ENCODE data around the gene PCSK6. TPM values are rescaled to one million over a fixed set of nuclear protein-coding genes. Genes with fewer than 3 reads are reported as not detected.
A peak's percentile ranks its signal among the peaks of the same experiment; 100 is the strongest.

PCSK6 gene
- total RNA-seq, 1 donor from 2014 or later: 8.4 TPM

DNA sequence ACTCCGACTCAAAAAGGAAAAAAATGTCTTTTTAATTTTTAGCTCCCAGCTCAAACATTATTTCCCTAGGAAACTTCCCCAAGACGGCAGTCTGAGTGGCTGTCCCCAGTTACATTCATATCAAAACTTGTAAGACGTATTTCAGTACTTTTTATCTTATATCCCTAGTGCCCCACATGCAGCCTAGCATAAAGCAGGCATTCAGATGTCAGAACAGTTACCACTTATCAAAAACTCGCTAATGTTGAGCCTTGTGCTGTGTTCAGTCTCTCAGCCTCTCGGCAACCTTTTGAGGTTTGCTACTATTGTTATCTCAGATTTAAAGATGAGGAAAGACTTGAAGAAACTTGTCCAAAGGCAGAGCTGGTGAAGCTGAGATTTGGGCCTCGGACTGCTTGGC, 205.6 kb downstream of the PCSK6 start:
- Histone ChIP-seq H3K4me3 (ENCODE audit: low read depth, low read length) (no peak overlapping the region), H3K36me3 (ENCODE audit: control insufficient read depth, insufficient read depth, low read length) (peaks cover 1% of the 10 kb centered on the region), H3K27me3 (ENCODE audit: control insufficient read depth, insufficient read depth, low read length) (no peaks in the 10 kb centered on the region)
- DNase-seq (ENCODE audit: low read depth): no peak
- TF ChIP-seq, protein P1, sequence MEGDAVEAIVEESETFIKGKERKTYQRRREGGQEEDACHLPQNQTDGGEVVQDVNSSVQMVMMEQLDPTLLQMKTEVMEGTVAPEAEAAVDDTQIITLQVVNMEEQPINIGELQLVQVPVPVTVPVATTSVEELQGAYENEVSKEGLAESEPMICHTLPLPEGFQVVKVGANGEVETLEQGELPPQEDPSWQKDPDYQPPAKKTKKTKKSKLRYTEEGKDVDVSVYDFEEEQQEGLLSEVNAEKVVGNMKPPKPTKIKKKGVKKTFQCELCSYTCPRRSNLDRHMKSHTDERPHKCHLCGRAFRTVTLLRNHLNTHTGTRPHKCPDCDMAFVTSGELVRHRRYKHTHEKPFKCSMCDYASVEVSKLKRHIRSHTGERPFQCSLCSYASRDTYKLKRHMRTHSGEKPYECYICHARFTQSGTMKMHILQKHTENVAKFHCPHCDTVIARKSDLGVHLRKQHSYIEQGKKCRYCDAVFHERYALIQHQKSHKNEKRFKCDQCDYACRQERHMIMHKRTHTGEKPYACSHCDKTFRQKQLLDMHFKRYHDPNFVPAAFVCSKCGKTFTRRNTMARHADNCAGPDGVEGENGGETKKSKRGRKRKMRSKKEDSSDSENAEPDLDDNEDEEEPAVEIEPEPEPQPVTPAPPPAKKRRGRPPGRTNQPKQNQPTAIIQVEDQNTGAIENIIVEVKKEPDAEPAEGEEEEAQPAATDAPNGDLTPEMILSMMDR (IDR thresholded peaks at IDR 0.05; ENCODE audit: insufficient read depth, low read length, poor library complexity, severe bottlenecking): no peak

DNA sequence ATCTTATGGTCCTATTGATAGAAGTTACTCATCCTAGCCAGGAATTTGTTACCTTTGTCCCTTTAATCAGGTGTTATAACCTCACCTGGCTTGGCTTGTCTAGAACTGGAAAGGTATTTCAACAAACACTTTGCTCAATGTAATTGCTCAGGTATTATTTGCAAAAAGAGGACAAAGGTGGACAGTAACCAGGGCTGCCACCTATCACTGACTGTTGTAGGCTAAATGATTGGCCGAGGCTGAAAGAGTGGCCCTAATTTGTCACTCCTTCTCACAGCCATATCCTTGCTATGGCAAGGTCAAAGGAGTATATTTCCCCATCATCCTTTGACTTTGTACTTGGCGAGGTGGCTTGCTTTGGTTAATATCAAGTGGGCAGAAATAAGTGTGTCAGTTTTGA, 209.5 kb downstream of the PCSK6 start:
- TF ChIP-seq, protein P1 (IDR thresholded peaks at IDR 0.05; ENCODE audit: insufficient read depth, low read length, poor library complexity, severe bottlenecking): no peak
- H3K36me3 ChIP-seq (ENCODE audit: control insufficient read depth, insufficient read depth, low read length): no peaks in the 10 kb centered on the region
- no peaks in the 10 kb centered on the region for H3K27me3 ChIP-seq (ENCODE audit: control insufficient read depth, insufficient read depth, low read length)
- H3K4me3 ChIP-seq (ENCODE audit: low read depth, low read length): no peak overlapping the region
- DNase-seq (ENCODE audit: low read depth): no peak

DNA sequence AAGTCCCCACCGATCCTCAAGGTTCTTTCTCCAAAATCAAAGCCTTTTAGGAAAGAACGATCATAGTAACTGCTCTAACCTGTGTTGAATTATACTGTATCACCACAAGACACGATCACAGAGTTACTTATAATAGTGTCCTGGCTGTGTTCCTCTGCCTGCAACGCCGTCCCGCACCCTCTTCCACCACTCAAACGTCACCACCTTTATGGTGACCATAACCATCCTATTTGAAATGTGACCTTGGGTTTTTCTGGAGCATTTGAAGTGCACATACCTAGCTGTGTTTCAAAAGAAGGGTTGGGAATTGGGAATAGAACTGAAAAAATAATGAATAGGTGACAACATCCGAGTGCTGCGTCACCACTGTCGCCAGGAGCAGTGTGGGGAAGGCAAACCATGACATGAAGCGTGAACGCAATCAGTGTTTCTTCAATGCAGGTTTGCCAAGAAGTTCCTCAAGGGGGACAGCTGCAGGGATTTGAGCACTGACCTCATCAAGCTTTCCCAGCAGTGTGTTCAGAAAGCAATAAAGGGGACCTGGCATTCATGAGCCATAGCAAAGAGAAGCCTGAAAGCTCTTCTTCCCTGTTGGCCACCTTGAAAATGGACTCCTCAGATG, 211.5 kb downstream of the PCSK6 start:
- Histone ChIP-seq H3K27me3 (ENCODE audit: control insufficient read depth, insufficient read depth, low read length) (no peaks in the 10 kb centered on the region), H3K4me3 (ENCODE audit: low read depth, low read length) (peak overlapping the region; percentile 86), H3K36me3 (ENCODE audit: control insufficient read depth, insufficient read depth, low read length) (peaks cover 2% of the 10 kb centered on the region)
- TF ChIP-seq, protein P1 (IDR thresholded peaks at IDR 0.05; ENCODE audit: insufficient read depth, low read length, poor library complexity, severe bottlenecking): no peak
- no peak for DNase-seq (ENCODE audit: low read depth)

DNA sequence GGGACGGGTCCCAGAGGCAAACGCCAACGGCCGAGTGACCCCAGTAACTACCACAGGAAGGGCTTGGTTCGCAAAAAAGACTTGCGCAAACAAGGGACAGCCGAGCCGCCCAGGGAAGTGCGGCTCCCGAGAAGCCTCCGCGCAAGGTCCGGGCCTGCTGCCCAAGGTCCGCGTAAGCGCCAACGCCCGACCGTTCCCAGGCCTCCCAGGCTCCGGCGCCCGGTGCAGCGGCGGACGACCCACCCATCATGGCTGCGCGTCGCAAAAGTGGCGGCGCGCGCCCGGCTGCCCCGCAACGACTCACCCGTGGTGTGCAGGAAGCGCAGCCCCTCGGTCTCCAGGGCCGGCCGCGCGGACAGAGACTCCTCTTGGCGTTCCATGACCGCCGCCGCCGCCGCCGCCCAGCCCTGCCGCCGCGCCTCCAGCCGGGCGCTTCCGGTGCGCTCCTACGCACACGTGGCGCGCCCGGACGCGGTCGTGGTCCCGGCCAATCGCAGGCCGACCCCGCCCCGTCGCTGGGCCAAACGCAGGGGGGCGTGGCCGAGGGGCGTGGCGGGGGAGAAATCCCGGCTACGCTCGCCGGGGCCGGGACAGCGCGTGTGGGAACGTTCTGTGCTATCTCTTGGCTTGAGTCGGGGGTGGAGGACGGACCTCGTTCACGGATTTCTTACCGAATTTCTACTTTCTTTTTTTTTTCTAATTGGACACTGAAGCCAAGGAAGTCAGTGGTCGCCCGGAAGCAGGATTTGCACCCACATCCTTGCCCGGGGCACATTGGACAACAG, 212.3 kb downstream of the PCSK6 start, which contains the start of gene SELENOS:
SELENOS (minus strand) TSS at position 448 of the 785 bp plus-strand sequence; CDS start at position 380, 68 bp downstream.
- peak within 1 kb of the TSS; percentile 86 for H3K4me3 ChIP-seq (ENCODE audit: low read depth, low read length)
- TF ChIP-seq, protein P1 (IDR thresholded peaks at IDR 0.05; ENCODE audit: insufficient read depth, low read length, poor library complexity, severe bottlenecking): no peak
- H3K36me3 ChIP-seq (ENCODE audit: control insufficient read depth, insufficient read depth, low read length): peaks cover 2% of the 10 kb centered on the region
- H3K27me3 ChIP-seq (ENCODE audit: control insufficient read depth, insufficient read depth, low read length): no peaks in the 10 kb centered on the region
- peak; percentile 37 for DNase-seq (ENCODE audit: low read depth)

DNA sequence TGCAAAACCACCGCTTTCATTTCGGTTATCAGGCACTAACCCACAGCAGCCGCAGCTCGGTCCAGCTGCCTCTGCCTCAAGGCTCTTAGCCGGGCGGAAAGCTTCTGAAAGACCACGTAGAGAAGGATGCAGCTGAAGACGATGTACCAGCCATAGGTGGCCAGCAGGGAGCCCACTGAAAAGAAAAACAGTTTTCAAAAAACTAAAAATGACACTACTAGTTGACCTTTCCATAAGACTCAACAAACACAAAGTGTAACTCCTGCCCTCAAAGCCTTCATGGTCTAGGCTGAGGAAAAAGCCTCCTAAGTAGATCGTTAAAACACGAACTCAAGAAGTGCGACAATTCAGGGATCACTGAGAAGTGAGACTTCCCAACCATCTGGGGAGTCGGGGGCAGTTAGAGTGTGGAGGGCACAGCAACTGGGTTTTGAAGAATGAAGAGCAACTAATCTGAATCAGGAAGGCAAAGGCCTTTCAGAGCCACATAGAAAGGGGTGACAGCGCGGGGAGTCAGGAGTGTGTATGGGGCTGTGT, 212.9 kb downstream of the PCSK6 start:
- no peak for DNase-seq (ENCODE audit: low read depth)
- H3K27me3 ChIP-seq (ENCODE audit: control insufficient read depth, insufficient read depth, low read length): no peaks in the 10 kb centered on the region
- TF ChIP-seq, protein P1 (IDR thresholded peaks at IDR 0.05; ENCODE audit: insufficient read depth, low read length, poor library complexity, severe bottlenecking): peak; percentile 30
- H3K36me3 ChIP-seq (ENCODE audit: control insufficient read depth, insufficient read depth, low read length): peaks cover 2% of the 10 kb centered on the region
- H3K4me3 ChIP-seq (ENCODE audit: low read depth, low read length): peak overlapping the region; percentile 86

Data from kidney epithelial cell (primary cell).